Mucosa of stomach (tissue), 1 donor: ENCODE measurements around the gene SLC4A5.

Experiments used
- H3K27me3 ChIP-seq: one replicate; pipeline ENCODE4 v1.7.0; 2013; ENCODE audit warnings: mild to moderate bottlenecking, low read length; ENCODE audit not compliant: control insufficient read depth, insufficient read depth
- H3K36me3 ChIP-seq: one replicate; pipeline ENCODE4 v1.7.0; 2013; ENCODE audit warnings: low read length; ENCODE audit not compliant: control insufficient read depth, insufficient read depth
- H3K4me1 ChIP-seq: one replicate; pipeline ENCODE4 v1.7.0; 2013; ENCODE audit warnings: mild to moderate bottlenecking, low read length; ENCODE audit not compliant: control insufficient read depth, insufficient read depth
- H3K4me3 ChIP-seq: one replicate; pipeline ENCODE4 v1.7.0; 2013; ENCODE audit warnings: low read length
- H3K9ac ChIP-seq: one replicate; pipeline ENCODE4 v1.7.0; 2013; ENCODE audit warnings: mild to moderate bottlenecking, low read length, moderate library complexity
- H3K9me3 ChIP-seq: one replicate; pipeline ENCODE4 v1.7.0; 2013; ENCODE audit warnings: mild to moderate bottlenecking, low read length, moderate library complexity; ENCODE audit not compliant: control insufficient read depth
- donor health status: Pancreatic carcinoma.

SLC4A5 gene, protein sequence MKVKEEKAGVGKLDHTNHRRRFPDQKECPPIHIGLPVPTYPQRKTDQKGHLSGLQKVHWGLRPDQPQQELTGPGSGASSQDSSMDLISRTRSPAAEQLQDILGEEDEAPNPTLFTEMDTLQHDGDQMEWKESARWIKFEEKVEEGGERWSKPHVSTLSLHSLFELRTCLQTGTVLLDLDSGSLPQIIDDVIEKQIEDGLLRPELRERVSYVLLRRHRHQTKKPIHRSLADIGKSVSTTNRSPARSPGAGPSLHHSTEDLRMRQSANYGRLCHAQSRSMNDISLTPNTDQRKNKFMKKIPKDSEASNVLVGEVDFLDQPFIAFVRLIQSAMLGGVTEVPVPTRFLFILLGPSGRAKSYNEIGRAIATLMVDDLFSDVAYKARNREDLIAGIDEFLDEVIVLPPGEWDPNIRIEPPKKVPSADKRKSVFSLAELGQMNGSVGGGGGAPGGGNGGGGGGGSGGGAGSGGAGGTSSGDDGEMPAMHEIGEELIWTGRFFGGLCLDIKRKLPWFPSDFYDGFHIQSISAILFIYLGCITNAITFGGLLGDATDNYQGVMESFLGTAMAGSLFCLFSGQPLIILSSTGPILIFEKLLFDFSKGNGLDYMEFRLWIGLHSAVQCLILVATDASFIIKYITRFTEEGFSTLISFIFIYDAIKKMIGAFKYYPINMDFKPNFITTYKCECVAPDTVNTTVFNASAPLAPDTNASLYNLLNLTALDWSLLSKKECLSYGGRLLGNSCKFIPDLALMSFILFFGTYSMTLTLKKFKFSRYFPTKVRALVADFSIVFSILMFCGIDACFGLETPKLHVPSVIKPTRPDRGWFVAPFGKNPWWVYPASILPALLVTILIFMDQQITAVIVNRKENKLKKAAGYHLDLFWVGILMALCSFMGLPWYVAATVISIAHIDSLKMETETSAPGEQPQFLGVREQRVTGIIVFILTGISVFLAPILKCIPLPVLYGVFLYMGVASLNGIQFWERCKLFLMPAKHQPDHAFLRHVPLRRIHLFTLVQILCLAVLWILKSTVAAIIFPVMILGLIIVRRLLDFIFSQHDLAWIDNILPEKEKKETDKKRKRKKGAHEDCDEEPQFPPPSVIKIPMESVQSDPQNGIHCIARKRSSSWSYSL

DNA sequence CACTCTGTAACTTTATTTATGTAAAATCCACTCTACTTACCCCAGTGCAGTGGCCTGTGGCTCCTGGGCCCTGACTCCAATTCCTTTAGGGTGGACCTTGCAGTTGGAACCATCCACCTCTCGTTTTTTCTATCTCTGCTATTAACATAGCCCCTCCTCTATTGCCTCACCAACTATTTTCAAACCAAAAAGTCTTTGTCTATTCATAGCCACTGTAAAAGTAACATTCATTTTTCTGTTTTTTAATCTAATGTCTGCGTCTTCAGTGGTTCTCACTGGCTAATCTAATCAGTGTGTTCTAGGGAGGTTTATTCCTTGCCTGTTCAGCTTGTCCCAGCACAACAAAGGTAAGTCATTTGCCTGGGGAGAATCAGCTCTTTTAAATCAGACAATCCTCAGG lies at the start of gene SLC4A5:
SLC4A5 (minus strand) TSS at position 101 of the 400 bp plus-strand sequence. CDS start 28,393 bp downstream, outside the sequence.
- H3K4me1 ChIP-seq, result no peaks in the 10 kb centered on the region
- H3K9me3 ChIP-seq, result no peaks in the 10 kb centered on the region
- no peak within 1 kb of the TSS for H3K4me3 ChIP-seq
- no peaks in the 10 kb centered on the region for H3K36me3 ChIP-seq
- no peak within 1 kb of the TSS for H3K9ac ChIP-seq
- H3K27me3 ChIP-seq, result no peaks in the 10 kb centered on the region

DNA sequence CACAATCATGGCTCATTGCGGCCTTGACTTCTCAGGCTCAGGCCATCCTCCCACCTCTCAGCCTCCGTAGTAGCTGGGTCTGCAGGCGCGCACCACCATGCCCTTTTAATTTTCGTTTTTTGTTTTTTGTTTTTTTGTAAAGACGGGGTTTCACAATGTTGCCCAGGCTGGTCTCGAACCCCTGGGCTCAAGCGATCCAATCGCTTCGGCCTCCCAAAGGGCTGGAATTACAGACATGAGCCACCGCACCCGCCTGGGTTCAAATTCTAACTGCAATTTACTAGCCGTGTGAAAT lies 49.2 kb upstream of the SLC4A5 start:
- no peak overlapping the region for H3K4me3 ChIP-seq
- H3K27me3 ChIP-seq, result no peaks in the 10 kb centered on the region
- H3K9ac ChIP-seq, result no peak overlapping the region
- H3K9me3 ChIP-seq, result no peaks in the 10 kb centered on the region
- H3K4me1 ChIP-seq, result peaks cover 18% of the 10 kb centered on the region
- no peaks in the 10 kb centered on the region for H3K36me3 ChIP-seq

DNA sequence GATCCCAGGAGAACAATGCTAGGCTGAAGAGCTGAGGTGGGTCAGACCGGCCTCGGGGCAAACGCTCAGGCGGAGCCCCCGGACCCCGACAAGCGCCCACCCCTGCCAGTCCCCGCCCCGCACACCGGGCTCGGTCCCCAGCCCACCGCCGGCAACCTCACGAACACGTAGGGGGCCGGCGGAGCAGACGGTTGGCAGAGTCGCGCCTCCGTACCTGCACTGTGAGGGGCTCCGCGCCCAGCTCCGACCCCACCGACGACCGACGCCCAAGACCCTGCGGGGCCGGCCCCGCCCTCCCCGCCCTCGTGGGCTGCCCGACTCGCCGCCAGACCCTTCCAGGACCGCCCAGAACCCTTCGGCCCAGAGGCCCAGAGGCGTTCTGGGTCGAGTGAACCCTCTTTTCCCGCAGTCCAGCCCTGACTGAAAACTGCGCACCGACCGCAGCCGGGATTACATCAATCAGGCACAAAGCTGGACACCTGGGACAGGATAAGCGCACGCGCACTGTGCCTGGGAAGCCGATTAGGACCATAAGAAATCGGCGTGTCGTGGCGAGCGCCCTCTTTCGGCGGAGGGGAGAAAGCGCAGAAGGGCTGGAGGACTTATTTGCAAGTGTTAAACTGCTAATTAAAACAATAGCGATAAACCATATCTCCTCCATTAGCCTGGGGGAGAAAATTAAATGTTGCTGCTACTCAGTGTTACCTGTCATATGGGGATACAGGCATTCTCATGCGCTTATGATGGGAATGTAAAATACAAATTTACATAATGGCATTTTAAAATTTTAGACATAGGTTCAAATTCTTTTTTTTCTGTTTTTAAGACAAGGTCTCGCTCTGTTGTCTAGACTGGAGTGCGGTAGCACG lies 48.6 kb upstream of the SLC4A5 start:
- H3K9ac ChIP-seq, result peak overlapping the region; percentile 91
- H3K36me3 ChIP-seq, result no peaks in the 10 kb centered on the region
- H3K4me3 ChIP-seq, result peak overlapping the region; percentile 62
- no peaks in the 10 kb centered on the region for H3K27me3 ChIP-seq
- H3K4me1 ChIP-seq, result peaks cover 18% of the 10 kb centered on the region
- H3K9me3 ChIP-seq, result no peaks in the 10 kb centered on the region

DNA sequence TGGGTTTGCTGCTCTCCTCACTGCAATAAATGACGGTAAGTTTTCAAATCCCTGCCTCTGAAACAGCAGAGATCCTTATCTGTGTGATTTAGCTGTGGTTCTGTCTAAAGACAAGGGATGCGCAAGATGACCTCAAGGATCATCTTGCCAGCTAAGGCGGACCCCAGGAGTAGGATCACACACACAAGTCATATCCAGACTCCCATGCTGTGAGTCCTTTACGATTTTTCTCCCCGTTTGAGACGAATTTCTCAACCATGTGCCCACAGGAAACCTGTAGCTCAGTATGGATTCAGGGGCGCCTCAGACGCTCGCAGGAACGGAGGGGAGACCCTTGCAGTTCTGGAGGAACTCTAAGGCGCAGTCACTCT lies 48.0 kb upstream of the SLC4A5 start:
- Histone ChIP-seq H3K27me3 (no peaks in the 10 kb centered on the region), H3K4me3 (peak overlapping the region; percentile 62), H3K9ac (peak overlapping the region; percentile 91), H3K4me1 (peaks cover 18% of the 10 kb centered on the region), H3K36me3 (no peaks in the 10 kb centered on the region), H3K9me3 (no peaks in the 10 kb centered on the region)

DNA sequence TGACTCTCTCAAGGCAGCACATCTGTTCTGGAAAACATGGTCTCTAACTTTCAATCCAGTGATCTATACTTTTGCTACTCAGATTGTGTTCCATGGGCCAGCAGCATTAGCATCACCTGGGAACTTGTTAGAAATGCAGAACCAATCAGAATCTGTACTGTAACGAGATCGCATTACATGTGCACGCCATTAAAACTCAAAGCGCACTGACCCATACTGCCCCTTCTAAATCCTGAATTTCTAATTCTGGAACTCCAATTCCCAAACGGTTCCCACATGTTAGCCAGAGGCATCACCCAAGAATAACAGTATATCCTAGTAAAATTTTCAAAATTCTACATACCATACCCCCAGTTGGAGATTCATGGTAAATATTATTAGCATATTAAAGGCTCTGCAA lies 47.4 kb upstream of the SLC4A5 start:
- H3K9ac ChIP-seq, result peak overlapping the region; percentile 91
- peaks cover 18% of the 10 kb centered on the region for H3K4me1 ChIP-seq
- no peak overlapping the region for H3K4me3 ChIP-seq

DNA sequence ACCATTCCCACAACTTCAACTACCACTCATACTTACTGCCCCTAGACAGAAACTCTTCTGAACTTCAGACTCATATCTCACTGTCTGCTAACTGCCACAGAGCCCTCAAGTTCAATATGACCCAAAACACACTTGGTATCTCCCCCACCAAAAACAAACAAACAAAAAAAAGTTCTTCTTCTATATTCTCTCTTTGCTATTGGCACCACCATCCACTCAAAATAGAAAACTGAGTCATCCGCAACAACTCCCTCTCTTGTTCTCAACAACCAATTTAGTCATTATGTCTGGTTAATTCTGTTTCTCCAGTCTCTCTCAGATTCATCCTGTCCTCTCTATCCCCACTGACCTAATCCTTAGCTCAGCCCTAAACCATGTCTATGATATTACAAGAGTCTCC lies 44.1 kb upstream of the SLC4A5 start:
- peaks cover 37% of the 10 kb centered on the region for H3K4me1 ChIP-seq
- no peaks in the 10 kb centered on the region for H3K9me3 ChIP-seq
- H3K9ac ChIP-seq, result no peak overlapping the region
- no peak overlapping the region for H3K4me3 ChIP-seq
- no peaks in the 10 kb centered on the region for H3K27me3 ChIP-seq
- no peaks in the 10 kb centered on the region for H3K36me3 ChIP-seq

More for the DNA sequence above, 47.4 kb upstream of the SLC4A5 start:
- Histone ChIP-seq H3K27me3 (no peaks in the 10 kb centered on the region), H3K36me3 (no peaks in the 10 kb centered on the region), H3K9me3 (no peaks in the 10 kb centered on the region)

DNA sequence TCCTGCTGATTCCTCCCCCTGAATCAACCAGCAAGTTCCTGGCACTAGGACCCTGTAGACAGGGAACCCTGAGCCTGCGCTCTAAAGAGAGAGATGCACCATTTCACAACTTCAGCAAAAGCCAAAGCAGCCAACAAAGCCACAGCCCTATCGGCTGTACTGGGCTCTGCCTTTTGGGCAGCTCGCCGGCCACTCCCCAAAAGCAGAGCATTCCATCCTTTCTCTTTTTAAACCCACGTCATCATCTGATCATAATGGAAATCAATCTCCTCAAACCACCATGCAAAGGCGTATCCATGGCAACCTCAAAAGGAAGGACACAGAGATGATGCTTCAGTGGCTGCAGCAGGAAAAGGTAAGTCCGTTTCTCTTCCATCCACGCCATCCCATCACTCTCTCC lies 42.2 kb upstream of the SLC4A5 start:
- Histone ChIP-seq H3K9me3 (no peaks in the 10 kb centered on the region), H3K9ac (no peak overlapping the region), H3K36me3 (no peaks in the 10 kb centered on the region), H3K4me3 (no peak overlapping the region), H3K4me1 (peaks cover 37% of the 10 kb centered on the region), H3K27me3 (no peaks in the 10 kb centered on the region)

DNA sequence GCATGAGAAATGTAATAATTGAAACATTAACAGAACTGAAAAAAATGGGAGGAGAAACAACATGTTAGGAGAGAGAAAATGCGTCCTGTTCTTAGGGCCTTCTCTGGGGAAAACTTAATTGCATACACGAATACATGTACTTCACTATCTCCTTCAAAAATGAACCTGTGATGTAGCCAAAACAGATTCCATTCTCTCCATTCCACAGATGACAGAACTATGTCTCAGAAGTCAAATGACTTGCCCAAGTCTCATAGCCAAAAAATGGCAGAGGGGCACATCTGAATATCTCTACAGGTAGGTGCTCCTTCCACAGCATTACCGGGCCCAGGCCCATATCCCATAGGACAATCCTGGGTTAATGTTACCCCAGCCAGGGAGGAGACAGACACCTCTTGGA lies 40.8 kb upstream of the SLC4A5 start:
- peaks cover 36% of the 10 kb centered on the region for H3K4me1 ChIP-seq
- no peaks in the 10 kb centered on the region for H3K27me3 ChIP-seq
- H3K9ac ChIP-seq, result peak overlapping the region; percentile 20
- no peaks in the 10 kb centered on the region for H3K9me3 ChIP-seq
- no peak overlapping the region for H3K4me3 ChIP-seq
- H3K36me3 ChIP-seq, result no peaks in the 10 kb centered on the region

DNA sequence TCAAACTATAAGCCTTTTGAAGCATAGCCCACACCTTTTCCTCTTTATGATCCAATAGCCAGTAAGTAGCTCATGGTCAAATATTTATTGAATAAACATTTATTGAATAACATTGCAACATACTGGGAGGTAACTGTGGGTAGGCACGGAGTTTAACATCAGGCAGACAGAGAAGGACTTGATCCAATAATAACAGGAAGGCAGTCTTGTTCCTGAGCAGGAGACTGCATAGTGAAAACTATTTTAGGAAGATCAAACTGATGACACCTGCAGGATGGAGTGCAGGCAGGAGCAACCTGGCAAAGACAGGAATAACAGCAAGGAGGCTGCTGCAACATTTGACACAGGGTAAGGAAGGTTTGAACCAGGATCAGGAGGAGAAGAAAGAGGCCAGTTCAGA lies 40.0 kb upstream of the SLC4A5 start:
- Histone ChIP-seq H3K9ac (no peak overlapping the region), H3K9me3 (no peaks in the 10 kb centered on the region), H3K36me3 (no peaks in the 10 kb centered on the region), H3K4me1 (peaks cover 36% of the 10 kb centered on the region), H3K4me3 (no peak overlapping the region), H3K27me3 (no peaks in the 10 kb centered on the region)

DNA sequence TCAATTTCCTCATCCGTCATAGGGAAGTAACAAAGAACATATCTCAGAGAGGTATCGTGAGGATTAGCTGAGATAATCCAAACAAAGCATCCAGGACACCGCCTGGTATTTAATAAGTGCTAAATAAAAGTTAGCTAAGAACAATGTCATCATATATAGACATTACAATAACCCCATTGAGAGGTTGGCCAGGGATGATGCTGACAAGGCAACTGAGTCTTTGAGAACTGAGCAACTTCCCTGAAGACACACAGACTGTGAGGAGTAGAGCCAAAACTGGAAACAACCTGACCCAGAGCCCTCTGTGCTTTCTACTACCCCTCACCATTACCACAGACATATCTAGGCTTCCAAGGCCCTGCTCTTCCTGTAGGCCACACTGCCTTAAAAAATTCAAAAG lies 38.5 kb upstream of the SLC4A5 start:
- H3K9ac ChIP-seq, result no peak overlapping the region
- no peaks in the 10 kb centered on the region for H3K27me3 ChIP-seq
- peaks cover 36% of the 10 kb centered on the region for H3K4me1 ChIP-seq

More for the DNA sequence above, 38.5 kb upstream of the SLC4A5 start:
- H3K4me3 ChIP-seq, result no peak overlapping the region
- peaks cover 8% of the 10 kb centered on the region for H3K36me3 ChIP-seq
- H3K9me3 ChIP-seq, result no peaks in the 10 kb centered on the region
